Astrocyte (in vitro differentiated cells and primary cell): ENCODE measurements around the gene AUTS2. TPM values are rescaled to one million over a fixed set of nuclear protein-coding genes. Genes with fewer than 3 reads are reported as not detected.
A peak's percentile ranks its signal among the peaks of the same experiment; 100 is the strongest.

Experiments used
- DNase-seq: peaks from one replicate; pipeline ENCODE4 v3.0.0-alpha.2; 2010; ENCODE audit warnings: low read depth
- FAIRE-seq: peaks from 2 replicates; lab custom pipeline; 2011; peaks lifted over from hg19 to GRCh38; lab: Jason Lieb, UNC
- H2AFZ ChIP-seq: 2 replicates; pipeline ENCODE4 v1.6.0; 2012; ENCODE audit warnings: low read depth, low read length, inconsistent platforms
- H3K27ac ChIP-seq: 2 replicates; pipeline ENCODE4 v1.5.1; 2011; ENCODE audit warnings: low read depth, low read length, inconsistent platforms
- H3K27me3 ChIP-seq: 2 replicates; pipeline ENCODE4 v1.6.0; 2011; ENCODE audit warnings: low read length, inconsistent platforms; ENCODE audit not compliant: insufficient read depth
- H3K36me3 ChIP-seq: 2 replicates; pipeline ENCODE4 v1.5.1; 2011; ENCODE audit warnings: low read length, inconsistent platforms; ENCODE audit not compliant: insufficient read depth
- H3K4me1 ChIP-seq: 2 replicates; pipeline ENCODE4 v1.5.1; 2011; ENCODE audit warnings: low read length, inconsistent platforms; ENCODE audit not compliant: insufficient read depth
- H3K4me2 ChIP-seq: 2 replicates; pipeline ENCODE4 v1.6.0; 2012; ENCODE audit warnings: low read length, inconsistent platforms
- H3K4me3 ChIP-seq: 2 replicates; pipeline ENCODE4 v1.5.1; 2011; ENCODE audit warnings: low read depth, mild to moderate bottlenecking, low read length, inconsistent platforms; ENCODE audit not compliant: insufficient read depth
- H3K79me2 ChIP-seq: 2 replicates; pipeline ENCODE4 v1.6.0; 2012; ENCODE audit warnings: mild to moderate bottlenecking, low read length, inconsistent platforms; ENCODE audit not compliant: insufficient read depth
- H3K9ac ChIP-seq: 2 replicates; pipeline ENCODE4 v1.6.0; 2012; ENCODE audit warnings: mild to moderate bottlenecking, low read length, inconsistent platforms
- H3K9me3 ChIP-seq: 2 replicates; pipeline ENCODE4 v1.5.1; 2012; ENCODE audit warnings: low read depth, mild to moderate bottlenecking, low read length, inconsistent platforms; ENCODE audit not compliant: insufficient read depth
- H4K20me1 ChIP-seq: 2 replicates; pipeline ENCODE4 v1.6.0; 2012; ENCODE audit warnings: low read length, inconsistent platforms; ENCODE audit not compliant: insufficient read depth
- H3K27ac Mint-ChIP-seq: one replicate; pipeline ENCODE4 v1.8.0; 2021; ENCODE audit warnings: mild to moderate bottlenecking, mixed read lengths; ENCODE audit not compliant: unreplicated experiment
- H3K27me3 Mint-ChIP-seq: one replicate; pipeline ENCODE4 v1.8.0; 2021; ENCODE audit warnings: low read depth, mixed read lengths; ENCODE audit not compliant: unreplicated experiment
- H3K36me3 Mint-ChIP-seq: one replicate; pipeline ENCODE4 v1.8.0; 2021; ENCODE audit warnings: low read depth, mixed read lengths; ENCODE audit not compliant: unreplicated experiment
- H3K4me1 Mint-ChIP-seq: one replicate; pipeline ENCODE4 v1.8.0; 2021; ENCODE audit warnings: low read depth, mixed read lengths; ENCODE audit not compliant: unreplicated experiment
- H3K4me3 Mint-ChIP-seq: one replicate; pipeline ENCODE4 v1.8.0; 2021; ENCODE audit warnings: mild to moderate bottlenecking, moderate library complexity, mixed read lengths; ENCODE audit not compliant: unreplicated experiment
- H3K9me3 Mint-ChIP-seq: one replicate; pipeline ENCODE4 v1.8.0; 2021; ENCODE audit warnings: mild to moderate bottlenecking, mixed read lengths; ENCODE audit not compliant: unreplicated experiment
- CTCF ChIP-seq: IDR thresholded peaks from 2 replicates; pipeline ENCODE4 v1.5.1; 2011; ENCODE audit warnings: low read depth, mild to moderate bottlenecking, inconsistent platforms, low read length, moderate library complexity; ENCODE audit not compliant: insufficient read depth
- EZH2 ChIP-seq: IDR thresholded peaks from 2 replicates; pipeline ENCODE4 v1.6.1; 2012; ENCODE audit warnings: mild to moderate bottlenecking, low read length, inconsistent platforms; ENCODE audit not compliant: insufficient read depth
- total RNA-seq: library from RNA; stranded (reverse); gene quantifications from 2 replicates; pipeline ENCODE4 v1.2.1, GENCODE V29; 2021

Gene AUTS2
- total RNA-seq, 1 donor from 2014 or later, result 73.2 TPM

DNA sequence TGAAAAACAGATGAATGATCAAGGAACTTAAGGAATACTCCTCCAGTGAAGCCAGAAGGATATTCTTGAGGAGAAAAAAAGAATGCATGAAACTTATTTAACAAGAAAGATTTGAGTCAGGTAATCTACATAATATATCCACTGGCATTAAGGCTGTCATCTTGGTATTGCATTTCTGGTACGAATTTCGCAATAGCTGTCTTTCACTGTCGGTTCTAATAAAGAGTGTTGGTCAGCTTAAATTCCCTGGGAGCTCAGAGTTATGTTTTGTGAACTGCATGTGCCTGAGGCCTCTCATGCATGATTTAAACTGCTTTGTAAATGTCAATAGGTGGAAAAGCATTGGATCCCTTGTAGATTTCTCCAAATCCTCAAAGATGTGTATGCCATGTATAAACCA, 968.4 kb downstream of the AUTS2 start:
- no peak overlapping the region for H3K27ac Mint-ChIP-seq
- H3K27ac ChIP-seq, result no peak overlapping the region
- H3K4me3 Mint-ChIP-seq, result no peak overlapping the region
- DNase-seq (no peak), FAIRE-seq (no peak)
- peaks cover 3% of the 10 kb centered on the region for H3K36me3 Mint-ChIP-seq
- no peak overlapping the region for H3K4me2 ChIP-seq
- peaks cover 7% of the 10 kb centered on the region for H3K9me3 Mint-ChIP-seq
- H2AFZ ChIP-seq, result no peak overlapping the region
- H3K4me1 ChIP-seq, result peaks cover 17% of the 10 kb centered on the region
- H3K4me3 ChIP-seq, result no peak overlapping the region
- TF ChIP-seq CTCF (no peak), EZH2 (no peak)
- H3K9me3 ChIP-seq, result no peaks in the 10 kb centered on the region
- no peaks in the 10 kb centered on the region for H3K36me3 ChIP-seq
- no peak overlapping the region for H3K9ac ChIP-seq
- no peaks in the 10 kb centered on the region for H3K79me2 ChIP-seq
- H3K27me3 Mint-ChIP-seq, result no peaks in the 10 kb centered on the region
- no peaks in the 10 kb centered on the region for H4K20me1 ChIP-seq
- H3K4me1 Mint-ChIP-seq, result peaks cover 29% of the 10 kb centered on the region
- H3K27me3 ChIP-seq, result no peaks in the 10 kb centered on the region

GRCh38 chr7:70568674-70569334, 970.5 kb downstream of the AUTS2 start:
- no peaks in the 10 kb centered on the region for H3K9me3 ChIP-seq
- peaks cover 46% of the 10 kb centered on the region for H3K4me1 Mint-ChIP-seq
- H3K4me1 ChIP-seq, result peaks cover 22% of the 10 kb centered on the region
- H3K27ac Mint-ChIP-seq, result no peak overlapping the region
- no peaks in the 10 kb centered on the region for H3K36me3 ChIP-seq
- no peak overlapping the region for H3K4me3 Mint-ChIP-seq
- no peaks in the 10 kb centered on the region for H3K79me2 ChIP-seq
- H4K20me1 ChIP-seq, result no peaks in the 10 kb centered on the region
- H3K27ac ChIP-seq, result no peak overlapping the region
- H3K9me3 Mint-ChIP-seq, result peaks cover 7% of the 10 kb centered on the region
- H3K4me3 ChIP-seq, result no peak overlapping the region
- H3K9ac ChIP-seq, result no peak overlapping the region
- DNase-seq, result peak; percentile 26
- H2AFZ ChIP-seq, result no peak overlapping the region
- H3K4me2 ChIP-seq, result no peak overlapping the region
- H3K27me3 ChIP-seq, result no peaks in the 10 kb centered on the region
- TF ChIP-seq CTCF (no peak), EZH2 (no peak)
- FAIRE-seq, result no peak
- no peaks in the 10 kb centered on the region for H3K36me3 Mint-ChIP-seq
- no peaks in the 10 kb centered on the region for H3K27me3 Mint-ChIP-seq

DNA sequence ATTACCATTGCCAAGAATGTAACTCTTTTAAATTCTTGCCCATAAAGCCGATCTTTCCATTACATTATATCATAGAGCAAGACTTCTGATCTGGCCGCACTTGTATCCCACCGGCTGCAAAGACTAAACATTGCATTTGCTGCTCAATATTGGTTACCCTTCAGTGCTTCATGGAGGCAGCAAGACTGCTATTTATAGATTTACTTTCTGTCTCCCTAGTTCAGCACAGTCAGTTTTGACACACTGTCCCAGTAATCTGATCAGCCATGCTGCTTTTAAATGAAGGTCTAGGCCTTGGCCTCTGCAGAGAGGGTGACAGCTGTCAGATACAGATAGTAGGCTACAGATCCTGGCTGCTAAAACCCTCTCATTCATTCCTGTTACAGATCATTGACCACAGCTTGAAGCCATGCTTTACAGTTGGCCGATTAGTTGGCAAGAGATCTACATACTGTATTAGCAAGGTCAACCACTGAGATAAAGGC, 971.1 kb downstream of the AUTS2 start:
- Histone ChIP-seq H3K9ac (no peak overlapping the region), H2AFZ (no peak overlapping the region), H3K9me3 (no peaks in the 10 kb centered on the region), H3K36me3 (no peaks in the 10 kb centered on the region), H3K27ac (no peak overlapping the region), H3K79me2 (no peaks in the 10 kb centered on the region), H3K27me3 (no peaks in the 10 kb centered on the region), H3K4me3 (no peak overlapping the region), H4K20me1 (no peaks in the 10 kb centered on the region), H3K4me2 (no peak overlapping the region), H3K4me1 (peaks cover 22% of the 10 kb centered on the region)
- no peaks in the 10 kb centered on the region for H3K27me3 Mint-ChIP-seq
- peaks cover 7% of the 10 kb centered on the region for H3K9me3 Mint-ChIP-seq
- H3K4me1 Mint-ChIP-seq, result peaks cover 52% of the 10 kb centered on the region
- TF ChIP-seq EZH2 (no peak), CTCF (no peak)
- H3K27ac Mint-ChIP-seq, result no peak overlapping the region
- no peaks in the 10 kb centered on the region for H3K36me3 Mint-ChIP-seq
- DNase-seq, result peak; percentile 83
- FAIRE-seq, result no peak
- no peak overlapping the region for H3K4me3 Mint-ChIP-seq
